HEK293 (cell line): ENCODE results near the gene ABCA1.
"Not testable (repeated sequence)": the region's sequence is repeated elsewhere in the genome, so short reads cannot be mapped to it uniquely, and the experiment has no call there.

ENCODE experiments used
- KLF10 ChIP-seq: fragments of 450-650 bp; IDR thresholded peaks from 2 replicates; pipeline ENCODE4 v1.5.1; 2018; ENCODE audit warnings: missing biosample characterization, mild to moderate bottlenecking, missing genetic modification characterization
- ZNF138 ChIP-seq: fragments of 450-650 bp; formaldehyde crosslinking; IDR thresholded peaks from 2 replicates; pipeline ENCODE4 v1.5.1; 2016; ENCODE audit warnings: missing biosample characterization, missing genetic modification characterization, borderline replicate concordance
- ZNF335 ChIP-seq: fragments of 450-650 bp; formaldehyde crosslinking; conservative IDR thresholded peaks from 2 replicates; pipeline ENCODE4 v1.5.1; 2016; ENCODE audit warnings: missing biosample characterization, missing genetic modification characterization
- ZNF561 ChIP-seq: fragments of 450-650 bp; IDR thresholded peaks from 2 replicates; pipeline ENCODE4 v1.5.1; 2018; ENCODE audit warnings: missing biosample characterization, missing genetic modification characterization, borderline replicate concordance
- ZNF629 ChIP-seq: fragments of 450-650 bp; formaldehyde crosslinking; IDR thresholded peaks from 2 replicates; pipeline ENCODE4 v1.5.1; 2017; ENCODE audit warnings: missing biosample characterization, missing genetic modification characterization
- TF ChIP-seq, protein P1 (sequence below): fragments of 450-650 bp; formaldehyde crosslinking; IDR thresholded peaks from 2 replicates; pipeline ENCODE4 v1.5.1; 2016; ENCODE audit warnings: missing biosample characterization, missing genetic modification characterization

GRCh38 chr9:104975966-104976595 is 48.1 kb upstream of the ABCA1 start:
- TF ChIP-seq ZNF335; ZNF138 (tag by site-specific recombination); ZNF561 (tag by site-specific recombination); ZNF629 (tag by site-specific recombination); KLF10 (tag by site-specific recombination): not testable (repeated sequence)
- TF ChIP-seq, protein P1, sequence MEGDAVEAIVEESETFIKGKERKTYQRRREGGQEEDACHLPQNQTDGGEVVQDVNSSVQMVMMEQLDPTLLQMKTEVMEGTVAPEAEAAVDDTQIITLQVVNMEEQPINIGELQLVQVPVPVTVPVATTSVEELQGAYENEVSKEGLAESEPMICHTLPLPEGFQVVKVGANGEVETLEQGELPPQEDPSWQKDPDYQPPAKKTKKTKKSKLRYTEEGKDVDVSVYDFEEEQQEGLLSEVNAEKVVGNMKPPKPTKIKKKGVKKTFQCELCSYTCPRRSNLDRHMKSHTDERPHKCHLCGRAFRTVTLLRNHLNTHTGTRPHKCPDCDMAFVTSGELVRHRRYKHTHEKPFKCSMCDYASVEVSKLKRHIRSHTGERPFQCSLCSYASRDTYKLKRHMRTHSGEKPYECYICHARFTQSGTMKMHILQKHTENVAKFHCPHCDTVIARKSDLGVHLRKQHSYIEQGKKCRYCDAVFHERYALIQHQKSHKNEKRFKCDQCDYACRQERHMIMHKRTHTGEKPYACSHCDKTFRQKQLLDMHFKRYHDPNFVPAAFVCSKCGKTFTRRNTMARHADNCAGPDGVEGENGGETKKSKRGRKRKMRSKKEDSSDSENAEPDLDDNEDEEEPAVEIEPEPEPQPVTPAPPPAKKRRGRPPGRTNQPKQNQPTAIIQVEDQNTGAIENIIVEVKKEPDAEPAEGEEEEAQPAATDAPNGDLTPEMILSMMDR (tag by site-specific recombination), result not testable (repeated sequence)
